HCT116 (cell line): ENCODE results near the gene SHANK1. TPM values are rescaled to one million over a fixed set of nuclear protein-coding genes. Genes with fewer than 3 reads are reported as not detected.

Experiments
- ATAC-seq: fragments of 200-7000 bp; cut with Tn5 transposase; 2 replicates; pipeline ENCODE4 v1.9.1; 2020; ENCODE audit warnings: mild to moderate bottlenecking, moderate library complexity
- BruUV-seq: library from RNA; stranded (reverse); fragments of 400-500 nt; replicated peaks from 2 replicates; lab custom pipeline; 2021; lab: Mats Ljungman, UMichigan
- CTCF ChIA-PET: fragments of 300-600 bp; sonication (Branson Sonifier 250); formaldehyde crosslinking; loops from one replicate; lab custom pipeline; 2021; ENCODE audit warnings: antibody characterized with exemption; lab: Charles Lee
- POLR2A ChIA-PET: fragments of 300-600, 350-600 bp; sonication (Branson Sonifier 250); formaldehyde crosslinking; loops from one replicate; lab custom pipeline; 2021; ENCODE audit warnings: antibody characterized with exemption; lab: Charles Lee
- RAD21 ChIA-PET, 2 experiments: fragments of 300-600 bp; sonication (Branson Sonifier 250); formaldehyde crosslinking; loops; one replicate each; lab custom pipeline; 2023; ENCODE audit warnings: low total read pairs in 2 of 2; ENCODE audit not compliant: uncharacterized antibody in 2 of 2, unreplicated experiment in 2 of 2, low non-redundant PET in 1 of 2; lab: Charles Lee
- DNase-seq: peaks from one replicate; pipeline ENCODE4 v3.0.0-alpha.2; 2010; ENCODE audit warnings: low read depth, low spot score
- H2AFZ ChIP-seq: fragments of 200-600 bp; shearing (Covaris generic), sonication (generic); 2 replicates; pipeline ENCODE4 v1.6.1; 2017; ENCODE audit warnings: low read depth, mixed run types, mixed read lengths, antibody characterized with exemption, low read length; ENCODE audit not compliant: poor library complexity, severe bottlenecking
- H3K27ac ChIP-seq: 2 replicates; pipeline ENCODE4 v1.5.1; 2012; ENCODE audit warnings: low read depth, low read length
- H3K27me3 ChIP-seq: fragments of 200-600 bp; sonication (generic); 2 replicates; pipeline ENCODE4 v1.6.1; 2016; ENCODE audit warnings: mixed run types, low read length, mixed read lengths; ENCODE audit not compliant: insufficient read depth
- H3K36me3 ChIP-seq, 2 experiments: fragments of 200-500 bp in 1 of 2; fragments of 200-600 bp in 1 of 2; sonication (Bioruptor generic) in 1 of 2; sonication (generic) in 1 of 2; 2 replicates each; pipeline versions ENCODE4 v1.5.1 to v1.6.1; 2014 to 2016; ENCODE audit warnings: low read length in 2 of 2, inconsistent platforms in 1 of 2, mixed read lengths in 1 of 2, mixed run types in 1 of 2; ENCODE audit not compliant: insufficient read depth in 2 of 2, control insufficient read depth in 1 of 2
- H3K4me1 ChIP-seq, 2 experiments: fragments of 200-600 bp in 1 of 2; sonication (generic) in 1 of 2; 2 replicates each; pipeline versions ENCODE4 v1.5.1 to v1.6.1; 2012 to 2017; ENCODE audit warnings: low read length in 2 of 2, inconsistent platforms in 1 of 2, mild to moderate bottlenecking in 1 of 2, mixed read lengths in 1 of 2, mixed run types in 1 of 2, moderate library complexity in 1 of 2; ENCODE audit not compliant: insufficient read depth in 2 of 2, control insufficient read depth in 1 of 2
- H3K4me2 ChIP-seq: fragments of 200-600 bp; sonication (generic); 2 replicates; pipeline ENCODE4 v1.6.1; 2017; ENCODE audit warnings: mixed run types, low read length, mixed read lengths
- H3K4me3 ChIP-seq, 2 experiments: fragments of 200-600 bp in 1 of 2; sonication (generic) in 1 of 2; replicated peaks in 1 of 2; 2 replicates each; pipeline ENCODE4 v1.5.1; 2011 to 2016; ENCODE audit warnings: low read length in 2 of 2, control low read depth in 1 of 2, low read depth in 1 of 2, mild to moderate bottlenecking in 1 of 2, mixed read lengths in 1 of 2, mixed run types in 1 of 2
- H3K79me2 ChIP-seq: fragments of 200-600 bp; sonication (generic); 2 replicates; pipeline ENCODE4 v1.6.1; 2017; ENCODE audit warnings: mild to moderate bottlenecking, mixed run types, low read length, moderate library complexity, mixed read lengths; ENCODE audit not compliant: insufficient read depth
- H3K9ac ChIP-seq: fragments of 200-600 bp; sonication (generic); 2 replicates; pipeline ENCODE4 v1.6.1; 2016; ENCODE audit warnings: low read length, mixed read lengths
- H3K9me2 ChIP-seq: fragments of 200-600 bp; sonication (generic), shearing (Covaris generic); 2 replicates; pipeline ENCODE4 v1.6.1; 2017; ENCODE audit warnings: mixed run types, mild to moderate bottlenecking, moderate library complexity; ENCODE audit not compliant: insufficient read depth
- H3K9me3 ChIP-seq, 2 experiments: fragments of 200-500 bp in 1 of 2; fragments of 200-600 bp in 1 of 2; sonication (Bioruptor generic) in 1 of 2; sonication (generic) in 1 of 2; 2 replicates each; pipeline ENCODE4 v1.6.1; 2014 to 2017; ENCODE audit warnings: low read length in 2 of 2, mixed read lengths in 2 of 2, inconsistent platforms in 1 of 2, low read depth in 1 of 2, mild to moderate bottlenecking in 1 of 2, mixed run types in 1 of 2, moderate library complexity in 1 of 2; ENCODE audit not compliant: control insufficient read depth in 1 of 2, insufficient read depth in 1 of 2
- H4K20me1 ChIP-seq: fragments of 200-600 bp; sonication (generic), shearing (Covaris generic); 2 replicates; pipeline ENCODE4 v1.6.1; 2017; ENCODE audit warnings: mixed run types, mild to moderate bottlenecking, moderate library complexity; ENCODE audit not compliant: insufficient read depth
- CEBPB ChIP-seq: IDR thresholded peaks from 2 replicates; pipeline ENCODE4 v1.6.1; 2012; ENCODE audit warnings: low read depth
- CTCF ChIP-seq, 3 experiments: fragments of 200-600 bp in 1 of 3; sonication (generic) in 1 of 3; IDR thresholded peaks in 2 of 3; conservative IDR thresholded peaks in 1 of 3; 2 replicates each; pipeline ENCODE4 v1.5.1; 2012 to 2017; ENCODE audit warnings: low read depth in 2 of 3, low read length in 2 of 3, antibody characterized with exemption in 1 of 3, borderline replicate concordance in 1 of 3, control low read depth in 1 of 3, mild to moderate bottlenecking in 1 of 3, mixed read lengths in 1 of 3, mixed run types in 1 of 3, moderate library complexity in 1 of 3; ENCODE audit not compliant: insufficient read depth in 1 of 3
- EGR1 ChIP-seq: IDR thresholded peaks from 2 replicates; pipeline ENCODE4 v1.6.1; 2012; ENCODE audit warnings: low read depth
- ELF1 ChIP-seq: IDR thresholded peaks from 2 replicates; pipeline ENCODE4 v1.6.1; 2012; ENCODE audit warnings: low read depth, borderline replicate concordance
- RAD21 ChIP-seq: IDR thresholded peaks from 2 replicates; pipeline ENCODE4 v1.6.1; 2012; ENCODE audit warnings: low read depth, mild to moderate bottlenecking
- SIN3A ChIP-seq: IDR thresholded peaks from 2 replicates; pipeline ENCODE4 v1.6.1; 2012; ENCODE audit warnings: low read depth
- SP1 ChIP-seq: IDR thresholded peaks from 2 replicates; pipeline ENCODE4 v1.6.1; 2012; ENCODE audit warnings: low read depth
- SRF ChIP-seq: IDR thresholded peaks from 2 replicates; pipeline ENCODE4 v1.6.1; 2012; ENCODE audit warnings: low read depth
- TCF7L2 ChIP-seq: IDR thresholded peaks from 2 replicates; pipeline ENCODE4 v1.7.0; 2011; ENCODE audit warnings: borderline replicate concordance, inconsistent platforms; ENCODE audit not compliant: insufficient read depth, insufficient read length; ENCODE audit errors: extremely low read depth
- ZFX ChIP-seq: fragments of 450-650 bp; IDR thresholded peaks from 2 replicates; pipeline ENCODE4 v1.6.1; 2017
- ZNF274 ChIP-seq: fragments of 200-500 bp; sonication (Bioruptor generic); IDR thresholded peaks from 2 replicates; pipeline ENCODE4 v1.6.1; 2014; ENCODE audit warnings: mild to moderate bottlenecking, low read depth, low read length, inconsistent platforms
- intact Hi-C: fragments of 100-400 bp; cut with micrococcal nuclease; formaldehyde crosslinking; loops from 2 replicates; pipeline ENCODE4 v1.10.0; 2022
- total RNA-seq: library from RNA; stranded (reverse); gene quantifications from one replicate; pipeline ENCODE4 v1.2.1, GENCODE V29; 2021; ENCODE audit not compliant: unreplicated experiment
- TF ChIP-seq, protein P1 (sequence below): IDR thresholded peaks from 2 replicates; pipeline ENCODE4 v1.6.1; 2012
- TF ChIP-seq, protein P2 (sequence below): IDR thresholded peaks from 2 replicates; pipeline ENCODE4 v1.6.1; 2011; ENCODE audit warnings: mild to moderate bottlenecking, low read length, moderate library complexity; ENCODE audit not compliant: insufficient replicate concordance; ENCODE audit errors: extremely low read depth

The SHANK1 gene
- total RNA-seq, 1 experiment from 2014 or later = 3.0 TPM

DNA sequence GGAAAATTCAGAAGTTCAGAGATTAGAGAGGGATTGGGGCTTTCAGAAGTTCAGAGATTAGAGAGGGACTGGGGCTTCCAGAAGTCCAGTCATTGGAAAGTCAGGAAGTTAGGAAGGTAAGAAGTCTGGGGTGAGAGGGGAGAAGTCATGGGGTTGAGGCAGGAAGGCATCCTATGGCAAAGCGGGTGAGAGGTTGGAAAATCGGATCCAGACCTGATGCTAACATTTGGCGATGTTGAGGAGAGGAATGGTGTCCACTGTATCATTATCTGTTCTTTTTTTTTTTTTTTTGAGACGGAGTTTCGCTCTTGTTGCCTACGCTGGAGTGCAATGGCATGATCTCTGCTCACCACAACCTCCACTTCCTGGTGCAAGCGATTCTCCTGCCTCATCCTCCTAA, 91.1 kb downstream of the SHANK1 start:
- POLR2A ChIA-PET = no interaction called here
- DNase-seq (no peak), ATAC-seq (no peak)
- Histone ChIP-seq H3K36me3 (no peaks in the 10 kb centered on the region), H3K9me2 (no peaks in the 10 kb centered on the region), H4K20me1 (no peaks in the 10 kb centered on the region), H3K27ac (no peak overlapping the region), H3K79me2 (no peaks in the 10 kb centered on the region), H3K4me2 (no peak overlapping the region), H3K9ac (no peak overlapping the region), H3K9me3 (peaks cover 0 to 4% of the 10 kb centered on the region in 2 experiments; a peak in 2 of 4 replicates), H3K4me1 (no peaks in the 10 kb centered on the region), H3K4me3 (no peak overlapping the region), H3K27me3 (no peaks in the 10 kb centered on the region), H2AFZ (no peak overlapping the region)
- intact Hi-C loops = no loop called here
- CTCF ChIA-PET = no interaction called here
- TF ChIP-seq CEBPB (no peak), ZNF274 (no peak), SP1 (no peak), TCF7L2 (no peak), SRF (no peak), RAD21 (no peak), SIN3A (no peak), EGR1 (no peak)
- TF ChIP-seq, protein P1, sequence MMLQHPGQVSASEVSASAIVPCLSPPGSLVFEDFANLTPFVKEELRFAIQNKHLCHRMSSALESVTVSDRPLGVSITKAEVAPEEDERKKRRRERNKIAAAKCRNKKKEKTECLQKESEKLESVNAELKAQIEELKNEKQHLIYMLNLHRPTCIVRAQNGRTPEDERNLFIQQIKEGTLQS = no peak
- BruUV-seq = no TSS peak
- RAD21 ChIA-PET = no interaction called here

DNA sequence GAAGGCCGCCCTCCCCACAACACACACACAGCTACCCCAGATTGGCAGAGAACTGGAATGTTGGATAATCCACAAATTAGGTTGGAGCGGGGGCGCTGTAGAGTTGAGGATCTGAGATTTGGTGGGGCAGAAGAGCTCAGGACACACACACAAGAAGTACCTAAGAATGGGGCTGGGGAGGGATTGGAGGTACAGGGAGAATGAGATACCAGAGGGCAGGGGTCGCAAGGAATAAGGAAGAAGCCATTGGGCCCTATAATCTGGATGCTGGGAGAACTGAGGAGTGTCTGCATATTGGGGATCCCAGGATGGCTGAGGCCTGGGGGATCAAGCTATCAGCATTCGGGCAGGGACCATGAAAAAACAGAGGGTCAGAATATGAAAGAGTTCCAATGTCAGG, 91.5 kb downstream of the SHANK1 start:
- ChIA-PET RAD21 (no interaction called here), CTCF (no interaction called here), POLR2A (no interaction called here)
- H3K79me2 ChIP-seq = no peaks in the 10 kb centered on the region
- H3K9me2 ChIP-seq = no peaks in the 10 kb centered on the region
- H3K27ac ChIP-seq = no peak overlapping the region
- no peak overlapping the region for H3K4me2 ChIP-seq
- no peaks in the 10 kb centered on the region for H4K20me1 ChIP-seq
- H3K4me1 ChIP-seq = no peaks in the 10 kb centered on the region
- BruUV-seq = no TSS peak
- H3K9me3 ChIP-seq = no peaks in the 10 kb centered on the region
- ATAC-seq (no peak), DNase-seq (no peak)
- no peak overlapping the region for H3K9ac ChIP-seq
- H3K27me3 ChIP-seq = no peaks in the 10 kb centered on the region
- intact Hi-C loops = no loop called here
- H2AFZ ChIP-seq = no peak overlapping the region
- TF ChIP-seq ELF1 = no peak
- TF ChIP-seq, protein P2, sequence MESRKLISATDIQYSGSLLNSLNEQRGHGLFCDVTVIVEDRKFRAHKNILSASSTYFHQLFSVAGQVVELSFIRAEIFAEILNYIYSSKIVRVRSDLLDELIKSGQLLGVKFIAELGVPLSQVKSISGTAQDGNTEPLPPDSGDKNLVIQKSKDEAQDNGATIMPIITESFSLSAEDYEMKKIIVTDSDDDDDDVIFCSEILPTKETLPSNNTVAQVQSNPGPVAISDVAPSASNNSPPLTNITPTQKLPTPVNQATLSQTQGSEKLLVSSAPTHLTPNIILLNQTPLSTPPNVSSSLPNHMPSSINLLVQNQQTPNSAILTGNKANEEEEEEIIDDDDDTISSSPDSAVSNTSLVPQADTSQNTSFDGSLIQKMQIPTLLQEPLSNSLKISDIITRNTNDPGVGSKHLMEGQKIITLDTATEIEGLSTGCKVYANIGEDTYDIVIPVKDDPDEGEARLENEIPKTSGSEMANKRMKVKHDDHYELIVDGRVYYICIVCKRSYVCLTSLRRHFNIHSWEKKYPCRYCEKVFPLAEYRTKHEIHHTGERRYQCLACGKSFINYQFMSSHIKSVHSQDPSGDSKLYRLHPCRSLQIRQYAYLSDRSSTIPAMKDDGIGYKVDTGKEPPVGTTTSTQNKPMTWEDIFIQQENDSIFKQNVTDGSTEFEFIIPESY = no peak
- TF ChIP-seq CTCF (IDR thresholded peaks at IDR 0.05 in 2 of 3, conservative IDR thresholded peaks at IDR 0.05 in 1 of 3; ENCODE audit: borderline replicate concordance in 1 of 3, insufficient read depth in 1 of 3, low read depth in 2 of 3, low read length in 2 of 3) = 0 out of 6 replicates have a peak, but pooled peaks of 1 of the 3 experiments have one; percentile 6
- no peak for TF ChIP-seq ZFX
- H3K4me3 ChIP-seq = no peak overlapping the region
- no peaks in the 10 kb centered on the region for H3K36me3 ChIP-seq
